HG02885 (cell line): ENCODE results near the gene NYAP2.

Experiments used
- ATAC-seq: cut with Tn5 transposase; IDR thresholded peaks from one replicate; pipeline ENCODE4 v1.9.1; 2021; ENCODE audit warnings: mild to moderate bottlenecking; ENCODE audit not compliant: unreplicated experiment, poor library complexity

NYAP2 gene

DNA sequence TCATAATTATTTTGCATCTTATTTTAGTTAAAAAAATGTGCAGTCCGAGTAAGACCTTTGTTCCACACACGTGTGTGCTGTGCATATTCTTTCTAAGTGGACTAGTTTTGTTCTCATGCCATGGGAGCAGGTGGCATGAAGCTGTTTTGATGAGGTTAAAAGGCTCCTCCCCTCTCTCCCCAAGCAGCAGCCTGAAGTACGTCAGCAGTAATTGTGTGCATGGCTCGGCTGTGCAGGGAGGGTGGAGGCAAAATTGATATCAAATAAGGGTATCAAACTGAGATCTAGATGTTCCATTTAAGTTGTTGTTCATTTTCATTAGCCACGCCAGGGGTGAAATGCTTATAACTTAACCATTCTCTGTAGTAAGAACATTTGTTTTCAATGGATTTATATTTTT, at the start of gene NYAP2:
TSS of gene NYAP2 (plus strand) at position 207 of the 400 bp plus-strand sequence. CDS start 9,171 bp downstream, outside the sequence.
- no peak for ATAC-seq

GRCh38 chr2:225353579-225354085, 45.9 kb upstream of the NYAP2 start:
- ATAC-seq, result no peak

DNA sequence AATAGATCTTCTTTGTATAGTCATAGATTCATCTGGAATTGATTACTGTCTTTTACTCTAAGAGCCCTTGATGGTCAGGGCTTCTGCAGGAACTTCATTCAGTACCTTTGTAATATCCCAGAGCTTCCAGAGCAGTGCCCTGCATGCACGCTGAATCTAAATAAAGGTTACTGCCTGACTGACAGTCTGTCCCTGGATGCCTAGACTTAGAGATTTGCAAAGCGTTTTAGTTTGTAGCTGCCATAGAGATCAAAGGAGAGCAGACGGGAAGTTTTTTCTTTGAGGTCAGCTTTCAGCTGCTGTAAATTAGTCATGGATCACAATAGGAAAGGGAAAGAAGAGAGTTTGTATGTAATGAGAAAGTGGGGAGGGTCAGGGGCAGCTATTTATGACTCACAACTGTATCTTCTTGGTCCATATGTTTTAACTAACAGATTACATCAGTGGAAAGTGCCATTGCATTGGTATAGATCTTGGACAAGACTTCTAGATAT, 45.2 kb upstream of the NYAP2 start:
- no peak for ATAC-seq

GRCh38 chr2:225355788-225356187, 43.7 kb upstream of the NYAP2 start:
- ATAC-seq, result no peak

- no peak for ATAC-seq
Observed at GRCh38 chr2:225366731-225367130, 32.8 kb upstream of the NYAP2 start.

DNA sequence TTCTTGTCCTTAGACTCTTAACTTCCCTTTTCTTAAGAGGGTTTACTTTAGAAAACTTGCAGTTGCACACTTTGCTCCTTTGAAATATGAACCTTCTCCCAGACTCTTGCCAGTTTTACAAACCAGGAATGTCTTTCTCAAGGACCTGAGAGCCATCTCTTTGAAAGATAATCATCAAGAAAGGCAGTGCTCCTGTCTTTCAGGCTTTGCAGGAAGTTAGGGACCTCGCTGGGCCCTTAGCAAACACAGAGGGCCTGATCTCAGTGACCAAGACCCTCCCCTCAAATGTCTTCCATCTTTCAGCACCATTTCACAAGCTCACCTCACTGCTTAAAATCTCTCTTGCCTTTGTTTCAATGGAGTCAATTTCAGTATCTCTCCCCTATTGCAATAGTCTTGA, 32.0 kb upstream of the NYAP2 start:
- no peak for ATAC-seq

DNA sequence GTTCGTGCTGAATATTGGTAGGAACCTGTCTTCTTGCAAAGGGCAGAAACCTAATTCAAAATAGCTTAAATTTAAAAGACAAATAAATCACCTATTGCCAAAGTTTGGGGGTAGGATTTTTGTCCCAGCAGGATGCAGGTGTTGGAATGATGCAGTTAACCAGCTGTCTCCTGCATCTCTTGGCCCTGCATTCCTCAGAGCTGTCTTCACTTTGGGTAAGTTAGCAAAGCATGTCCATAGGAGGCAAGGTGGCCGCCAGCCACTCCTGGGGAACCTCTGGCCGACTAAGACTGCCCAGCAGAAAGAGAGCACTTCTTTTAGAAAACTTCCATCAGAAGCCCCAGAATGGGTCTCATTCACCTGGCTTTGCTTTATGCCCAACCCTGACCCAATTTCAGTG, 20.5 kb upstream of the NYAP2 start:
- ATAC-seq, result no peak

DNA sequence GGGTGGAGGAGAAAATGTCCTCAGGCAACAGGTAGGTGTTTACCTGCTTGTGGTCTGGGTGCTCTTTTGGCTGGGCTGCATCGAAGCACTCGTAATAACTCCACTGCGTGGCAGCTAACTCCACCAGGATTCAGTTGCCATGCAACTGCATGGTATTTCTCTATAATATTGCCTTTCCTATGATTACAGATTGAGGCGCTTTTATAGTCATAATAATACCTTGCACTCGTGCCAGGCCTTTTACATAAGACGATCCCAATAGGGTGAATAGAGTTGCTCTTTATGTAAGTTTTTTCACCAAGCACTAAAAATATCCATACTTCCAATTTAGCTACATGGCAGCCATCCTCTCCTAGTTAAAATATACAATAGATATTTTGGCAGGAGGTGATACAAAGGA, 19.7 kb upstream of the NYAP2 start:
- no peak for ATAC-seq

DNA sequence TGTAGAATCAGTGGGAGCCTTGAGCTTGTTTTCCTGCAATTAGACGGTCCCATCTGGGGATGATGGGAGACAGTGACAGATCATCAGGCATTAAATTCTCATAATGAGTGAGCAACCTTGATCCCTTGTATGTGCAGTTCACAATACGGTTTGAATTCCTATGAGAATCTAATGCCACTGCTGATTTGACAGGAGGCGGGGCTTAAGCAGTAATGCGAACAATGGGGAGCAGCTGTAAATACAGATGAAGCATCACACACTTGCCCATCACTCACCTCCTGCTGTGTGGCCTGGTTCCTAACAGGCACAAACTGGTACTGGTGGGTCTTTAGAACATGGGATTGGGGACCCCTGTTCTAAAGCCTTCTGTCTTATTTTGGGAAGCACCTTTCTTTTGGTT, 17.9 kb upstream of the NYAP2 start:
- no peak for ATAC-seq

DNA sequence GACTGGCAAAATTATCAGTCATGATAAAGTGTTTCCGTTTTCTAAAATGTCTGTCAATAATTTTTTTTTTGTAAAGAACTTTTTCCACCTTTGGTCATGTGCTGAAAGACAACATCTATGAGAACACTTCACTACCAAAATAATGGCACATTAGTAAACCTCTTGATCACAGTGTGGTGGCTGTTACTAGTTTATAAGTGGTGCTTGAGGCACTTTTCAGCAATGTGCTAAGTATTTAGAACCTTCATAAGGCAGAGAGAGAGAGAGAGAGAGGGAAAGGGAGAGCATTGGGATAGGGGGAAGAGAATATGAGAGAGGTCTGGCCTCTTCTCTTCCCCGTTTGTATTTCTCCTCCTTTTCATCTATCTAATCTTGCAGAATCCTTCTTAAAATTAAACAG, 1.1 kb upstream of the NYAP2 start:
- no peak for ATAC-seq

- no peak for ATAC-seq
Observed at GRCh38 chr2:225400060-225400511, 576 bp downstream of the NYAP2 start.

DNA sequence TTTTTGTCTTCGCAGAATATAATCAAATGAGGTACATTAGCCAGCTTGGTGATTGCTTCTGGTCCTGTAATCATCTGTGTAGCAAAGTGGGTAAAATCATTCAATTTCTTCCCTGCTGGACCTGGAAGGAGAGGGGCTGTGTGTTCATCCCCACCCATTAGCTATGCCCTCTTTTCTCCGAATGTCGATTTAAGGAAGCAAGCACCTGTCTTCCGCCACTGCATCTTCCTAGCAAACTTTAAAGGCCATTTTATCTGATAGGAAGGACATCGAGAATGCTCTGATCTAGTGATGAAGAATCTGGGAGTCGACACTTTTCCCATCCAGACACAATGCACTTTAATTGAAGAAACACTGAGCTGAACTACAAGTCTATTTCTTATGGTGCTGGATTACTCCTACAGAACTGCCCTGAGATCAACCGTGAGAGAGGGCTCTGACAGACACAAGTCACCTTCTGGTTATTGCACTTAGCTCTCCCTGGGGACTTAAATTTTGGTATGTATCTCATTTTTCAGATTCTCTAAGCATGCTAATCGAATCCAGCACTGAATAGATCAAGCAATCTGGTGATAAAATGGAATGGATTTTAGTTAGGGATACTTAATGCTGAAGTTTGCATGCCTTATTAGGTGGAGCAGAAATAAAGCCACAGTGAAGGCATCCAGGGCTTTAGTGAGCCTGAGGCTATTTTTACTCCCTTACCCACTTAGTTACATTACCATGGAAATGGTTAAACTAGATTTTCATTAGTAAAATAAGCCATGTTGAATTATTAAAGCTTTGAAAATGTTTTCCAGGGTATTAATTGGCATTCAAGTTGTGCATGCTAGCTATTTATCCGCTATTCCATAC, 1.3 kb downstream of the NYAP2 start:
- no peak for ATAC-seq

DNA sequence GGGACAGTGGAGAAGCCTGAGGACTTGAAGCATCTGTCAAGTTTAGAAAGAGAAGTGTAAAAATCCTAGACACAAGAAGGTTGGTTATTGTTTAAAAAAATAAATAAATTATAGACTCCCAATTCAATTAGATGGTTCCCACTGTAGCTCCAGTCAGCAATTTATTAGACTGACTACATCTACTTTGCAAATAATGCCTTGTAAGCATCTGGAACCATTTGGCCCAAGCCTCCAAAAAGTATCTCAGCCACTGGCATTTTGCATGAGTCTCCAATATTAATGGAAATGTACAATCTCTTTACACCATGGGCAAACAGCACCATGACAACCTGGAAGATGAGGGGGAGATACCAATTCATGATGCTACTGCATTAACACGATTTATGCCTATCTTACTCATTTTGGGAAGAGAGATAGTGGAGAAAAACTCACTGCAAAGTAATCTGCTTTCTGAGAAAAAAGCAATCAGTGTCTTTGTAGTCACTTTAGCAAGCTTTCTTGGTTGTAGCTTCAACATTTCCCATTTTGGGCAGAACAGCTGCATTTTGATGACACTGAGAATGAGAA, 2.8 kb downstream of the NYAP2 start:
- no peak for ATAC-seq

GRCh38 chr2:225411452-225411851, 11.9 kb downstream of the NYAP2 start:
- ATAC-seq, result no peak

- no peak for ATAC-seq
Observed at GRCh38 chr2:225413786-225414185, 14.3 kb downstream of the NYAP2 start.

GRCh38 chr2:225414902-225415301, 15.4 kb downstream of the NYAP2 start:
- no peak for ATAC-seq

GRCh38 chr2:225415341-225415740, 15.8 kb downstream of the NYAP2 start:
- ATAC-seq, result no peak

GRCh38 chr2:225415792-225416191, 16.3 kb downstream of the NYAP2 start:
- no peak for ATAC-seq

DNA sequence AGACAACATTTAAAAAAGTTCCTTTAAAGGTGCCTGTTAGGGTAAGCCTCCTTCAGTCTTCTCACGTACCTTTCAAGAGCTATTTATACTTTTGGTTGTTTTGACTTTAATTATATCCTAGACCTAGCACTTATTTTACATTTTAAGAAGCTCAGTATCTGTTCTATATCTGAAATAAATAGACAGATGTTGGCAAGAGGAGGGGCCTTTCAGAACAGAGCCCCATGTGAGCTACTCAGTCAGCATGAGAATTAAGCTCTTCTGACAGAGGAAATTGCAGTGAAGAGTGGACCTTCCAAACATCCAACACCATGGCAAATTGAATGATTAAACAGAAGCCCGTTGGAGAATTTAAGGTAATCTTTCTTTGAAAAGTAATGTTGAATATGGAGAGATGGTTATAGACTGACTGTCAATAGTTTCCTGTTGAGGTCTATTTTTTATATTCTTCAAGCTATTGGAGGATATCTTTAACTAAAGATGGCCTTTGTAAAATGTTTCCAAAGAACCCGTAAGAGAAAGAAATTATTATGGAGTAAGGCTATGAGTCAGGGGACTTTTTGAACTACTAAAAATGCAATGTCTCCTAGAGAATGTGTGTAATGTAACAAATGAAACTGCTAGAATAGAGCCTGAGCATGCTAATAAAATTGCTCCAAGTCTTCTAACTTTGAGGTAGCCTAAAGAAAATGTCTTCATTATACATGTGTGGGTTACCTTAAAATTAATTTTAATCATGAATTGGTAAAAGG, 17.3 kb downstream of the NYAP2 start:
- no peak for ATAC-seq

GRCh38 chr2:225419033-225419432, 19.5 kb downstream of the NYAP2 start:
- no peak for ATAC-seq

GRCh38 chr2:225422145-225422544, 22.6 kb downstream of the NYAP2 start:
- no peak for ATAC-seq
